GM19025 (cell line): ENCODE measurements around the gene OVOL1.
A peak's percentile ranks its signal among the peaks of the same experiment; 100 is the strongest.
"Not testable (repeated sequence)": the region's sequence is repeated elsewhere in the genome, so short reads cannot be mapped to it uniquely, and the experiment has no call there.

Source experiments
- ATAC-seq: cut with Tn5 transposase; IDR thresholded peaks from one replicate; pipeline ENCODE4 v1.9.1; 2021; ENCODE audit warnings: mild to moderate bottlenecking, low read depth, moderate library complexity; ENCODE audit not compliant: unreplicated experiment

OVOL1 gene

DNA sequence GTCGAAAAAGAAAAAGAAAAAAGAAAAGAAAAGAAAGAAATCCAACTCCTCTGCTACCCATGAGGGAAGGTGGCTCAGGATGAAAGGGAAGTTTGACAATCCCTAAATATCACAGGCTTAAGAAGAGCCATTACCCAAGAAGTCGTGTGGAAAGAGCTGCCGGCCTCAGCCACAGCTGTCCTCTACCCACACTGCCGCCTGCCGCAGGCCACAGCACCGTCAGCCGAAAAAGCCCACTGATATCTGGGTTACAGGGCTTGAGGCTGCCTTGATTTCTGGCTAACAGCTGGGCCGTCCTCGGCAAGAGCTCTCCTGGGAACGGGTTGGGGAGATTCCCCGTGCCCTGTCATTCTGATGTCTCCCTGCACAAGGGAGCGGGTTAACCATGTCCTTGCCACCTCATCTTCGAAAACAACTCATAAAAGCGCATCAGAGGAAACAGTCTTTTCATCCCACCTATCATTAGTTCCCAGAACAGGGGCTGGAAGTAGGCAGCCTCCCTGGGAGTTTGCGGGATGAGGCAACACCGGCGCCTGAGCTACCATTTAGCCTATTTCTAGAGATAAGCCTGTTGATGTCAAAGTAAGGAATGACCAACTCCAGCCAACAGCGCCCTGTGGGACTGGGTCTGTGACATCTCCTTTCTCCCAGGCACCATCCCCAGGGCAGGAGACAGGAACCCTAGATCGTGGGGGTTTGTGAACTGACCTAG is 25.1 kb downstream of the OVOL1 start:
- no peak for ATAC-seq

DNA sequence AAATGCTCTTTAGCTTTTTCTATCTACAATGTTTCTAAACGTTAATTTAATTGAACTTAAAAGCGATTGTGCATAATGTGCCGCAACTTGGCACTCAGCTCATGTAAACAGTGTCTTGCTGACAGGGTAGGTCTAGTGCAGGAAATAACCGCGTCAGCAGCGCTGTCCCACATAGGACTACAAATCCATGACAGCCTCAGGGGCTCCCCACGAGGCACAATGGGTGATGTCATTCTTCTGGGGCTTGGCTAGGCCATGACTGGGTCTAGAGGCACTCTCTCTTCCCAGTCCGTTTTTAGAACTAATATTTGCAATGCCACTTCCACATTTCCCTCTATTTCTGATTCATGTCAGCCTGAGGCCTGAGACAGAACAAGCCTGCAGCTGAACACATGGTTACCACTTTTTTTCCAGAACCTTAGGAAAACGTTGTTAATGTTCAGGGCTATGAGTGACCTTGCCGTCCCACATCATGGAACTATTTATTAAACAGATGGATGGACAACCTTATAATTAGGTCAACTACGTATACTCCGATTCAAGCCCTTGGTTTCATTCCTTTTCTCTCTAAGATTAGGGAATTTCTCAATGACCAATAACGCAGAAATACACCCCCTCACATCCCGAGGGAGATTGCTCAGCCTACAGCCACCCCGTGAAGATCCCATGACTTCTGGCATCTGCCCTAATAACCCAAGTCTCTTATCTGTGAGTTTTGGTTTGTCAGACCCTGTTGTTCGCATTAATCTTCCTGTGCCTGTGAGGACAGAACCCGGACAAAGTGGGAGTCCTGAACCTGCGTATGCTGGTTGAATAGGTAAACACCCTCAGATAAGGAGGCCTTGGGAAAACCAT is 27.5 kb downstream of the OVOL1 start:
- no peak for ATAC-seq

DNA sequence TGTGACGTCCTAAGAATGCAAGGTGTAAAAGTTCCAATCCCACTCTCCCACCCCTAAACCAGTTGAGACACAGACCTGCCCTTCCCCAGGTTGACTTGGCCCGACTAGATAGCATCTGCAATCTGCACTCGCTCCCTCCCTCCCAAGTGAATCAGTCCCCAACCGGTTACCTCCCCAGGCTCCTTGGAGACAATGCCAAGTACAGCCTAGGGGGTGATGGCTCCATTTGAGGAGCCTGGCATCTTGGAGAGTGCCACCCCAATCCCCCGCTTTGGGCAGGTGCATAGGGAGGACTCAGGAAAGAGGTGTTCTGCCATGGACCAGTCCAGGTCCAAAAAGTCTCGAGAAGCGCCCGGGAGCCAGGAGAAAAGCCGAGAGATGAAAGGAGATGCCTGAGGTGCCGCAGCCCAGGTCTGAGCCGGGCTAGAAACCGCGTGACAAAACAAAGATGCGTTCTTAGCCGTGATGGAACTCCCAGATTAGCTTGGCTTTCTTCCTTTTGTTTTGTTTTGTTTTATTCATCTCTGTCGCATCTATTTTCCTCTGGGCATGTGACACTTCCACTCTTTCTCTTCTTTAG is 28.2 kb downstream of the OVOL1 start:
- no peak for ATAC-seq

DNA sequence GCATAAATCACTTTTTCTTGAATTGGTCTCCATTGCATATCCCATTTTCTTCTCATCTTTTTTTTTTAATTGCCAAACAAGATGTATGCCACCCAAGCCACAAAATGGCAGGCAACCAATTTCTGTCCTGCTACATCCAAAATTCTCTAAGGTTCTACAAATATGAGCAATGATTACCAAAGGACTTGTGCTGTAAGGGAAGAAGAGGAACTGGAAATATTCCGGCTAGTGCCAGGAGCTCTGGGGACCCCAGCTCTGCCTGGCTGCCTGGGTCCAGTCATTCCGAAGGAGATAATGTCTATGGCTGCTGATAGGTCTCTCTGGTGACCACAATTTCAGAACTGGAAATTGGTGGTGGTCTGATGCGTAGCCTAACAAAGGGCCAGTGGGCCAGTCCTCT is 29.8 kb downstream of the OVOL1 start:
- no peak for ATAC-seq

DNA sequence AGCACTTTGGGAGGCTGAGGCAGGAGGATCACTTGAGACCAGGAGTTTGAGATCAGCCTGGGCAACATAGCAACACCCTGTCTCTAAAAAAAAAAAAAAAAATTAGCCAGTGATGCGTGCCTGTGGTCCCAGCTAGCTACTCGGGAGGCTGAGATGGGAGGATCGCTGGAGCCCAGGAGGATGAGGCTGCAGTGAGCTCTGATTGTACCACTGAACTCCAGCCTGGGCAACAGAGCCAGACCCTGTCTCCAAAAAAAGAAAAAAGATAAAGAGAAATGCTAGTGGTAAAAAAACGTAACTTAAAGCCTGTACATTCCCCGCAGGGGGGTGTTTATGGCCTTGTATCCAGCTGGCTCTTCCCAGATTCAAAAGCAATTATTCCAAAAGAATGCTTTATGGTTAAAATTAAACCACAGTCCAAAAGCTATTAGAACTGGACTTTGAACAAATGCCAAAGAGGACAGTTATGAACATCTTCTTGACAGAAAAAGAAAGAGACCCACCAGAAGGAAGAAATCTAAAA is 30.5 kb downstream of the OVOL1 start:
- no peak for ATAC-seq

DNA sequence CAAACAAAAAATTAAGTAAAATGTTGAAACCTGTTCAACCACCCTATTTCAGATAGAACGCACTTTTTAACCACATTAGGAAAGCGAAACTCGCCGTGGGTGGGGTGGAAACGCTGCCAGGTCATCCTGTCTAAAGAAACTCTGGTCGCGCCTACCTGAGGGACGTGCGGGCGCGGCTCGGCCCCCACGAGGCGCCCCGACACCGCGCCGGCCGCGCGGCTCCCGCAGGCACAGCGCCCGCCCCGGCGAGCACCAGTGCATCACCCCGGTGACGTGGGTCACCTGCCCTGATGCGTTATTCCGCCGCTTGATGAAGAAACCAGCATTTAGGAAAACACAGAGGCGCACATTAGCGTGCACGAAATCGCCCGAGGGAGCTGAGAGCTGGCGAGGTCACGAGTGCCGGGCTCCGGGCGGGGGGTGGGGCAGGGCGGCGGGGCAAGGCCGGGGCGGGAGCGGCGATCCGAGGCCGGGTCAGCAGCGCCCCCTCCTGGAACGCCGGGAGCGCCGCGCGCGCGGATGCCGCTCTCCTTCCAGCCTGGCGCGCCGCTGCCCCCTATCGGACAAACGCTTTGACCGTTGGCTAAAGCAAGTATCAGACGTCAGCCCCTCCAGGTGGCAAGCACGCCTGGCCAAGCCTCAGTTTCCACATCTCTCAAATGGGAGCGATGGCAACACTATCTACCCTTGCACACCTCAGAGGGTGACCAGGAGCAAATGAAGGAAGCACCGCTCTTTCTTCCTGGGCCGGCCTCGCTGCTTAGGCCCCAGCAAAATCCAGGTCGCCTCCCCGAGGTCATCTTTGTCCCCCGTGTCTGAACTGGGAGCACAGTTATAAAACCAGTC is 31.2 kb downstream of the OVOL1 start:
- ATAC-seq: peak; percentile 78

DNA sequence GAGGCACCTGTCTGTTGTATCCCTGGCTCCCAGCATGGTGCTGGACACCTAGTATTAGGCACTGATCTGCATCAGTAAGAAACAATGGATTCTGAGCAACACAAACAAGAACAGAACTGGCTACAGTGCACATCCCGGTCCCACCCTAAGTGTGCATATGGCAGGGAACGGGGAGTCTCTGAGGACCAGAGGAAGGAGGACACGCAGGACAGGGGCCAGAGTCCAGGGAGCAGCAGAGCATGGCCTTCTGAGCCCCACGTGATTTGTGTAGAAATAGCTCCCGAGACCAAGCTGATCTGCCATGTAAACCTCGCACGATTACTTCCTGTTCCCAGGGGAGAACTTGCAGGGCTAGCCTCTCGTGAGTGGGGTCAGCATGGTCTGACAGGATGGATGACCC is 34.2 kb downstream of the OVOL1 start:
- no peak for ATAC-seq

DNA sequence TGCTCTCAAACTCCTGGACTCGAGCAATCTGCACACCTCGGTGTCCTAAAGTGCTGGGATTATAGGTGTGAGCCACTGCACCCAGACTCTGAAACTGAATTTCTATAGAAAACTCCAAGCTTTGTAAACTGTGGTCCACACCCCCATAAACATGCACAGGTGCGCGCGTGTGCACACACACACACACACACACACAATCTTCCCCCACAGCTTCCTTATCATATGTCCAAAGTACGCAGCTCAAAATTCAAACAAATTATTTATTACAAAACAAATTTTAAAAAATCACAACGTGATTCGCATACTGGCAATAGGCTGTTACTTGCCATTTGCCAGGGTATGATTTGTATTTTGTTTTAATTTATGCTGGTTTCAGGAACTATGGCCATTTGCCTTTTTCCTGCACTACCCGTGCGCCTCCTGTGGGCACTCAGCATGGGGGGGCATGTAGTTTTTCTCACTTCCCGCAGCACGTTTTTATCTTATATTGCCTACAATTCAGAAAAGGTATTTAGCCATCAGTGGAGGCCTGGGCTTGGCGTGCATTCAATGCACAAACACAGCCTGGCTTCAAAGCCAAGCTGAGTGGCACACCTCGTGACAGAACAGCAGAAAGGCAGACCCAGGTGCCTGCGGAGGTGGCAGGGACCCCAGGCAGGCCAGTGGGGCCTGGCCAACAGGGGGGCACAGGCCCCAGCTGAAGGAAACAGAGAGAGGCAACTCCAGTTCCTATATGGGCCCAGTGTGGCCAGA is 36.1 kb downstream of the OVOL1 start:
- no peak for ATAC-seq

DNA sequence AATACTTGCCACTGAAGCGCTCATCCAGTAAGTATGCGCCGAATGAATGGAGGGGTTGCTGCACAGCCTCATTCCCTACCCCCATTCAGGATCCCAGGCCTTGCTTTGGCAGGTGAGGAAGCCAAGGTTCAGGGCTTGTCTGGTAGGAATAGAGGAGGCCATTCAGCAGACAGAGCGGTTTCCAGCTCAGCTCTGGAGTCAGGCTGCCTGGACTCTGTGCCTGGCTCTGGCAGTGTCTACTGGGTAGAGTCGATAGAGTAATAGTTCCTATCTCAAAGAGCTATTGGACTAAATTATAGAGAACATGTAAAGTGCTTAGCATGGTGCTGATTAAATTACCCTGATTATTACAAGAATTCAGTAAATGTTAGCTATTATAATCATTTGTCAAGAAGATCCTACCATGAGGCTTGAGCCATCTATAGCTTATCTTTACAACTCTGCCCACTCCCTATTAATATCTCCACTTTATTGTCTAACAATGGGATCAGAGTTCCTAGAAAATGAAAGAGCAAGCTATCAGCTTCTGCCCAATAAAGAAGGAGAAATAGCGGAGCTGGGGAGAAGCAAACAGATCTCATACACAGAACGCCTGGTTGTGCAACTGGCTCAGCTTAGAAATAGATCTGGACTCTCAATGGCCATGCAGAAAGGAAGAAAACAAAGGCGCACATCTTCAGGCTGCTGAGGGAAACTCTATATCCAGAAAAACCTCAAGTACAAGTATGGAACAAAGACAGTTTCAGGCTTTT is 40.3 kb downstream of the OVOL1 start:
- ATAC-seq: no peak

DNA sequence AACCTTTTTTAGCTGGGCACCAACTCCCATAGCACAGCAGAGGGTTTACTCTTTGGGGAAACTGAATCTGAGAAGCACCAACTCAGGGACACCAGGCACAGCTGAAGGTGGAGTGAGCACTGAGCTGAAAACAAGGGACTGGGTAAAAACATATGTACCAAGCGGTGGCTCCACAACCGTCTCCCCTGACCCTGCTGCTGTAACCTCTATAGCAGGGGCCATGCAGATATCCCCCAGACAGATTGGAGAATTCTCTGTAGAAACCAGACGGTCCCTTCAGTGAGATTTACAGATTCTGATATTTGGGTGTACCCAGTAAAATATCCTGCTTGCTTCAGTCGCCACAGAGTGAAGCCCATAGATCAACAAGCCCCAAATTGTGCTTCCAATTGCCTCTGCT is 42.6 kb downstream of the OVOL1 start:
- no peak for ATAC-seq

DNA sequence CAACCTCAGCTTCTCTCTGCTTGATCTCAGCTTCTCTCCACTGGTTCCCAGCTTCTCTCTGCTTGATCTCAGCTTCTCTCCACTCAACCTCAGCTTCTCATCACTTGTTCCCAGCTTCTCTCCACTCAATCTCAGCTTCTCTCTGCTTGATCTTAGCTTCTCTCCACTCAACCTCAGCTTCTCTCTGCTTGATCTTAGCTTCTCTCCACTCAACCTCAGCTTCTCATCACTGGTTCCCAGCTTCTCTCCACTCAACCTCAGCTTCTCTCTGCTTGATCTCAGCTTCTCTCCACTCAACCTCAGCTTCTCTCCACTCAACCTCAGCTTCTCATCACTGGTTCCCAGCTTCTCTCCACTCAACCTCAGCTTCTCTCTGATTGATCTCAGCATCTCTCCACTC is 45.4 kb downstream of the OVOL1 start:
- not testable (repeated sequence) for ATAC-seq

DNA sequence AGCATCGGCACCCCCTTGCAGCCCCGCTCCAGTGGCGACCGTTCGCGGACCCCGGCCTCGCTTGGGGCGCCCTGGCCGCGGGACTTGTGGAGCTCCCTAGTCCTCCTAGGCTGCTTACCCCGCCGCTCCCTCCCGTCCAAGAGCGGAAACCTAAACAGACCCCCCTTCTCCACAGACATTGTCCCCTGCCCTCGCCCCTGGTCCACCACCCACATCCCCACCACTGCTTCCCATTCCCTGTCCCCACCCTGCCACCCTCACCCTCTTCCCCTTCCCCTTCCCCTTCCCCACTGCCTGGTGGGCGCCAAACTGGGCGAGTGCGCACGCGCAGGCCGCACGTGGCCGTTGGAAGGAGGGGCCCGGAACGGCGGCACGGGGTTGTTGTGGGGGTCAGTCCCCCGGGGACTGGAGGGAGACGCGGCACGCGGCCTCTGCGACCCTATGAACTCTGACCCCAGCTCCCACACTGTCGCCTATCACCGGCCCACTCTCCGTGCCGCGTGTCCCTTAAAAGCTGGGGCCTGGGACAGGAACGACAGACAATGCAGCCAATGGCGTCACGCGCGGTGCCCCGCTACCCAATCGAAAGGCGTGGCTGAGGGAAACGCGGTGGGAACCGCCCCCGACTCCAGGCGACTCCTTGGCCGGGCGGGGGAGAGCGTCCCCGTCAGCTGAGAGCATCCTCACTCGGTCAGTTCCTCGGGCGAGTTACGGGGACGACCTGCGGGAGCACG is 46.6 kb downstream of the OVOL1 start, which contains the start of gene SNX32:
Gene SNX32 (plus strand): TSS at position 667 of the 734 bp plus-strand sequence. CDS start 103 bp downstream, outside the sequence.
- peak; percentile 97 for ATAC-seq

DNA sequence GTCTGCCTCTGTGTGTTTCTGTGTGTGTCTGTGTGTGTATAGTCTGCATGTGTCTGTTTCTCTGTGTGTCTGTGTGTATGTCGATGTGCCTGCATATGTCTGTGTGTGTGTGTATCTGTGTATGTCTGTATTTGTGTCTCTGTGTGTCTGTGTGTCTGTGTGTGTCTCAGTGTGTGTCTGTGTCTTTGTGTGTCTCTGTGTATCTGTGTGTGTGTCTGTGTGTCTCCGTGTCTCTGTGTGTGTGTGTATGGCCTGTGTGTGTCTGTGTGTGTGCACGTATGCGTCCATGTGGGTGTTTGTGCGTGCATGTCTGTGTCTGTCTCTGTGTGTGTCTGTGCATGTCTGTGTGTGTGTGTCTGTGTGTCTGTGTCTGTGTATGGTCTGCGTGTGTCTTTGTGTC is 47.3 kb downstream of the OVOL1 start:
- ATAC-seq: no peak

DNA sequence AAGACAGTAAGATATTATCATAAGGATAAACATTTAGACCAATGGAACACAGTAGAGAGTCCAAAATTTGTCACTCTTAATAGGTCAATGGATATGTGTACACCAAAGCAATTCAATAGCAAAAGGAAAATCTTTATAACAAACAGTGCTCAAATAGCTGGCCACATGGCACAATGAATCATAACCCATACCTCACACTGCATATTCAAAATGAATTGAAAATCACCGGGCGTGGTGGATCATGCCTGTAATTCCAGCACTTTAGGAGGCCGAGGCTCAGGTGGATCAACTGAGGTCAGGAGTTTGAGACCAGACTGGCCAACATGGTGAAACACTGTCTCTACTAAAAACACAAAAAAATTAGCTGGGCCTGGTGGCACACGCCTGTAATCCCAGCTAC is 55.3 kb downstream of the OVOL1 start:
- no peak for ATAC-seq

DNA sequence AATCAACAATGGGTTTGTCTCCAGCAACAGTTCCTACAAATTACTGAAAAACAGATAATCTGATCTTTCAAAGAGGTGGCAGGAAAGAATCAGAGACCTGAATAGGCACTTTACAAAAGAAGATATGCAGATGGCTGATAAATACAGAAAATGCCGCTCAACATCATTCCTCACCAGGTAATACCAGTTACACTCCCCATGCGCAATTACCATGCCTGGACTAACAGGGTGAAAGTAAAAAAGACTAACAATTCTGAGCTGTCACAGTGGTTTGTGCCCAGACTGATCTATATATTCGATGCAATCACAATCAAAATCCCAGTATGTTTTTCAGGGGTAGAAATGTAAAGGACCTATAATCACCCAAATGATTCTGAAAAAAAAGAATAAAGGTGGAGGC is 56.9 kb downstream of the OVOL1 start:
- ATAC-seq: no peak

DNA sequence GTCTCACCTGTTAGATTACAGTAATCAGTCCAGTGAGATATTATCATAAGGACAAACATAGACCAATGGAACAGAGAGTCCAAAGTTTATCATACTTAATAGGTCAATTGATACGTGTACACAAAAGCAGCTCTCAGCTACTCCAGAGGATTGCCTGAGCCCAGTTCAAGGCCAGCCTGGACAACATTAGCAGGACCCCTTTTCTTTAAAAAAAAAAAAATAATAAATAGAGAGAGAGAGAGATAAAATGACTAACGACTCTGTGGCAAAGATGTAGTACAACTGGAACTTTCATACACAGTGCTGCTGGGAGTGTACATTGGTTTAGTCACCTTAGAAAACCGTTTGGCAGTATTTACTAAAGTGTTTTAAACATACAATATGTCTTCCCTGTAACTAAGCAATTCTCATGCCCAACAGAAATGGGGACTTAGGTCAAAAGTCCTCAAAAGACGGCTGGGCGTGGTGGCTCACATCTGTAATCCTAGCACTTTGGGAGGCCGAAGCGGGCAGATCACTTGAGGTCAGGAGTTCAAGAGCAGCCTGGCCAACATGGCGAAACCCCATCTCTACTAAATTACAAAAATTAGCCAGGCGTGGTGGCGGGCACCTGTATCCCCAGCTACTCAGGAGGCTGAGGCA is 57.5 kb downstream of the OVOL1 start:
- no peak for ATAC-seq
